Erythroblast (primary cell): Measurements from ENCODE around the gene PPP2R3B.

Experiments used
- GATA1 ChIP-seq: IDR thresholded peaks from 2 replicates; pipeline ENCODE4 v1.6.1; 2011; ENCODE audit warnings: low read depth, mild to moderate bottlenecking, control low read depth, low read length, moderate library complexity
- POLR2A ChIP-seq: IDR thresholded peaks from 2 replicates; pipeline ENCODE4 v1.6.1; 2011; ENCODE audit warnings: mild to moderate bottlenecking, low read length

- TF ChIP-seq POLR2A (no peak), GATA1 (no peak)
These were observed 50.5 kb downstream of the PPP2R3B start for GRCh38 chrX:336227-336626.
